H9 (cell line): ENCODE results near the gene SORCS2. TPM values are rescaled to one million over a fixed set of nuclear protein-coding genes. Genes with fewer than 3 reads are reported as not detected.
A peak's percentile ranks its signal among the peaks of the same experiment; 100 is the strongest.

Experiments
- DNase-seq: peaks from one replicate; pipeline ENCODE4 v3.0.0-alpha.2; 2017
- H2AFZ ChIP-seq: one replicate; pipeline ENCODE4 v1.6.1; 2013; ENCODE audit warnings: mild to moderate bottlenecking, low read length, control low read depth, moderate library complexity
- H2AK5ac ChIP-seq: 2 replicates; pipeline ENCODE4 v1.6.1; 2013; ENCODE audit warnings: low read length, control low read depth, mixed read lengths; ENCODE audit not compliant: insufficient read length
- H2BK120ac ChIP-seq: one replicate; pipeline ENCODE4 v1.6.1; 2013; ENCODE audit warnings: low read depth, mild to moderate bottlenecking, low read length, control low read depth, inconsistent platforms; ENCODE audit not compliant: poor library complexity, severe bottlenecking
- H2BK12ac ChIP-seq: 2 replicates; pipeline ENCODE4 v1.6.1; 2013; ENCODE audit warnings: low read length, control low read depth, mixed read lengths, low read depth; ENCODE audit not compliant: insufficient read length
- H2BK15ac ChIP-seq: 2 replicates; pipeline ENCODE4 v1.6.1; 2013; ENCODE audit warnings: low read depth, low read length, control low read depth
- H2BK20ac ChIP-seq: one replicate; pipeline ENCODE4 v1.6.1; 2013; ENCODE audit warnings: low read depth, mild to moderate bottlenecking, low read length, control low read depth, inconsistent platforms; ENCODE audit not compliant: poor library complexity, severe bottlenecking
- H2BK5ac ChIP-seq: 2 replicates; pipeline ENCODE4 v1.6.1; 2013; ENCODE audit warnings: low read length, control low read depth, mixed read lengths; ENCODE audit not compliant: insufficient read length
- H3K14ac ChIP-seq: 2 replicates; pipeline ENCODE4 v1.6.1; 2013; ENCODE audit warnings: low read length, control low read depth; ENCODE audit not compliant: insufficient read depth
- H3K18ac ChIP-seq: 2 replicates; pipeline ENCODE4 v1.6.1; 2013; ENCODE audit warnings: low read depth, mild to moderate bottlenecking, mixed read lengths, low read length, control low read depth; ENCODE audit not compliant: insufficient read length
- H3K23ac ChIP-seq: 2 replicates; pipeline ENCODE4 v1.6.1; 2013; ENCODE audit warnings: low read length, control low read depth, mixed read lengths, low read depth; ENCODE audit not compliant: insufficient read length
- H3K23me2 ChIP-seq: 2 replicates; pipeline ENCODE4 v1.6.1; 2013; ENCODE audit warnings: low read depth, mild to moderate bottlenecking, mixed read lengths, low read length, control low read depth; ENCODE audit not compliant: insufficient read length, poor library complexity, severe bottlenecking
- H3K27ac ChIP-seq: 2 replicates; pipeline ENCODE4 v1.5.1; 2013; ENCODE audit warnings: low read length, control low read depth, mixed read lengths, low read depth; ENCODE audit not compliant: insufficient read length
- H3K27me3 ChIP-seq: 2 replicates; pipeline ENCODE4 v1.6.1; 2013; ENCODE audit warnings: low read length, control low read depth, inconsistent platforms; ENCODE audit not compliant: insufficient read depth
- H3K4ac ChIP-seq: 2 replicates; pipeline ENCODE4 v1.6.1; 2013; ENCODE audit warnings: low read depth, mild to moderate bottlenecking, control low read depth, inconsistent platforms, low read length, moderate library complexity
- H3K4me1 ChIP-seq: 2 replicates; pipeline ENCODE4 v1.6.1; 2013; ENCODE audit warnings: low read length, control low read depth, inconsistent platforms; ENCODE audit not compliant: insufficient read depth
- H3K4me2 ChIP-seq: 2 replicates; pipeline ENCODE4 v1.6.1; 2013; ENCODE audit warnings: low read length, control low read depth, mixed read lengths; ENCODE audit not compliant: insufficient read length, insufficient read depth
- H3K56ac ChIP-seq: 2 replicates; pipeline ENCODE4 v1.6.1; 2013; ENCODE audit warnings: low read depth, mild to moderate bottlenecking, mixed read lengths, low read length, control low read depth; ENCODE audit not compliant: insufficient read length
- H3K79me1 ChIP-seq: 2 replicates; pipeline ENCODE4 v1.6.1; 2013; ENCODE audit warnings: low read depth, mild to moderate bottlenecking, moderate library complexity, low read length, control low read depth, inconsistent platforms; ENCODE audit not compliant: insufficient read depth, poor library complexity, severe bottlenecking
- H3K79me2 ChIP-seq: 2 replicates; pipeline ENCODE4 v1.6.1; 2013; ENCODE audit warnings: low read length, control low read depth, inconsistent platforms; ENCODE audit not compliant: insufficient read depth
- H3K9ac ChIP-seq: 2 replicates; pipeline ENCODE4 v1.6.1; 2013; ENCODE audit warnings: low read length, control low read depth, mixed read lengths; ENCODE audit not compliant: insufficient read length; ENCODE audit errors: extremely low read depth
- H3K9me3 ChIP-seq: one replicate; pipeline ENCODE4 v1.6.1; 2013; ENCODE audit warnings: low read depth, low read length, inconsistent platforms; ENCODE audit not compliant: control insufficient read depth
- H3T11ph ChIP-seq: one replicate; pipeline ENCODE4 v1.6.1; 2013; ENCODE audit warnings: mild to moderate bottlenecking, low read length, control low read depth, inconsistent platforms
- H4K20me1 ChIP-seq: one replicate; pipeline ENCODE4 v1.6.1; 2013; ENCODE audit not compliant: control insufficient read depth, insufficient read length, insufficient read depth
- H4K5ac ChIP-seq: 2 replicates; pipeline ENCODE4 v1.6.1; 2013; ENCODE audit warnings: low read depth, mild to moderate bottlenecking, mixed read lengths, low read length, control low read depth; ENCODE audit not compliant: insufficient read length
- H4K8ac ChIP-seq: replicated peaks from 2 replicates; pipeline ENCODE4 v1.6.1; 2013; ENCODE audit warnings: low read length, control low read depth, mixed read lengths, low read depth; ENCODE audit not compliant: insufficient read length
- H4K91ac ChIP-seq: 2 replicates; pipeline ENCODE4 v1.6.1; 2013; ENCODE audit warnings: low read depth, mild to moderate bottlenecking, moderate library complexity, mixed read lengths, low read length, control low read depth; ENCODE audit not compliant: insufficient read length
- H3K27ac Mint-ChIP-seq, 3 experiments: 2 replicates in 2 of 3; 3 replicates in 1 of 3; pipeline ENCODE4 v1.8.0; 2020 to 2021; ENCODE audit warnings: mixed read lengths in 3 of 3, mild to moderate bottlenecking in 1 of 3, moderate library complexity in 1 of 3
- H3K27me3 Mint-ChIP-seq: 2 replicates; pipeline ENCODE4 v1.8.0; 2021; ENCODE audit warnings: low read depth, mild to moderate bottlenecking, moderate library complexity, mixed read lengths
- H3K36me3 Mint-ChIP-seq, 3 experiments: 2 replicates in 2 of 3; 3 replicates in 1 of 3; pipeline ENCODE4 v1.8.0; 2020 to 2021; ENCODE audit warnings: low read depth in 3 of 3, mixed read lengths in 3 of 3; ENCODE audit not compliant: insufficient read depth in 1 of 3
- H3K4me1 Mint-ChIP-seq, 2 experiments: 2 replicates each; pipeline ENCODE4 v1.8.0; 2020; ENCODE audit warnings: mixed read lengths in 2 of 2
- H3K4me3 Mint-ChIP-seq, 2 experiments: 2 replicates in 1 of 2; 3 replicates in 1 of 2; pipeline ENCODE4 v1.8.0; 2020 to 2021; ENCODE audit warnings: mild to moderate bottlenecking in 2 of 2, mixed read lengths in 2 of 2, moderate library complexity in 1 of 2
- H3K9me3 Mint-ChIP-seq, 2 experiments: 2 replicates in 1 of 2; 3 replicates in 1 of 2; pipeline ENCODE4 v1.8.0; 2020; ENCODE audit warnings: mild to moderate bottlenecking in 2 of 2, mixed read lengths in 2 of 2, moderate library complexity in 1 of 2
- CTCF ChIP-seq: fragments of 200-600 bp; sonication (generic); conservative IDR thresholded peaks from 3 replicates; pipeline ENCODE4 v1.8.0; 2021; ENCODE audit warnings: antibody characterized with exemption, mild to moderate bottlenecking
- WGBS: extraction: QIAGEN DNeasy Blood & Tissue Kit; methylation state at CpG from one replicate; pipeline ENCODE4 v1.1.7; 2013; ENCODE audit warnings: missing lambda C conversion rate, low lambda C conversion rate, mixed read lengths; ENCODE audit not compliant: insufficient read length; ENCODE audit errors: extremely low coverage; 5-methylcytosine and 5-hydroxymethylcytosine counted together
- total RNA-seq: library from RNA; stranded (reverse); gene quantifications from 2 replicates; pipeline ENCODE4 v1.2.1, GENCODE V29; 2021

Gene SORCS2
- total RNA-seq, 1 experiment from 2014 or later = 0.57 TPM

- no peaks in the 10 kb centered on the region for H3K79me1 ChIP-seq
- no peak for DNase-seq
- no peaks in the 10 kb centered on the region for H3K27me3 ChIP-seq
- no peak overlapping the region for H3K4ac ChIP-seq
- H3K56ac ChIP-seq = no peak overlapping the region
- no peaks in the 10 kb centered on the region for H3K79me2 ChIP-seq
- H3K14ac ChIP-seq = no peak overlapping the region
- no peak overlapping the region for H2BK120ac ChIP-seq
- H3K4me1 ChIP-seq = no peaks in the 10 kb centered on the region
- WGBS = no CpG with 5 or more reads among the region's 12 CpGs
- no peak overlapping the region for H4K5ac ChIP-seq
- no peak overlapping the region for H3K4me2 ChIP-seq
- H4K20me1 ChIP-seq = no peaks in the 10 kb centered on the region
- Mint-ChIP-seq H3K27ac (0 out of 7 replicates have a peak overlapping the region, but pooled peaks of 1 of the 3 experiments have one; percentile 24), H3K4me1 (no peaks in the 10 kb centered on the region; a peak in 1 of 4 replicates), H3K4me3 (no peak overlapping the region), H3K9me3 (peaks cover 6 to 7% of the 10 kb centered on the region in 2 experiments), H3K36me3 (peaks cover 0 to 6% (median 0%) of the 10 kb centered on the region in 3 experiments; a peak in 1 of 7 replicates), H3K27me3 (no peaks in the 10 kb centered on the region; the same call in 1 of the 2 replicates)
- no peak overlapping the region for H3K23ac ChIP-seq
- no peak overlapping the region for H4K8ac ChIP-seq
- H2BK5ac ChIP-seq = no peak overlapping the region
- H2AFZ ChIP-seq = no peak overlapping the region
- H4K91ac ChIP-seq = no peak overlapping the region
- no peak overlapping the region for H3T11ph ChIP-seq
- H2BK15ac ChIP-seq = no peak overlapping the region
- H2AK5ac ChIP-seq = no peak overlapping the region
- H3K18ac ChIP-seq = no peak overlapping the region
- H2BK20ac ChIP-seq = no peak overlapping the region
- H2BK12ac ChIP-seq = no peak overlapping the region
- H3K9me3 ChIP-seq = no peaks in the 10 kb centered on the region
- no peak overlapping the region for H3K9ac ChIP-seq
- no peak; the same call in 2 of the 3 replicates for TF ChIP-seq CTCF
- no peaks in the 10 kb centered on the region for H3K23me2 ChIP-seq
- H3K27ac ChIP-seq = no peak overlapping the region
Measured at GRCh38 chr4:7240306-7240705, 48.0 kb downstream of the SORCS2 start.
